ENCODE results near the gene PRSS1.

Gene PRSS1

GRCh38 chr7:142792593-142792992 lies 43.3 kb downstream of the PRSS1 start:
- no peak for DNase-seq (ENCODE audit: low read depth in 3 of 3, low spot score in 1 of 3)

- DNase-seq (ENCODE audit: low read depth in 3 of 3, low spot score in 1 of 3) = no peak
Measured at GRCh38 chr7:142793156-142793555, 43.9 kb downstream of the PRSS1 start.

- peak in 2 of 3 donors; percentile 42 to 55 for DNase-seq (ENCODE audit: low read depth in 3 of 3, low spot score in 1 of 3)
Measured at GRCh38 chr7:142795339-142795863, 46.1 kb downstream of the PRSS1 start.

- no peak for DNase-seq (ENCODE audit: low read depth in 3 of 3, low spot score in 1 of 3)
Measured at GRCh38 chr7:142796001-142796500, 46.8 kb downstream of the PRSS1 start.

GRCh38 chr7:142796501-142797390 lies 47.5 kb downstream of the PRSS1 start:
- DNase-seq (ENCODE audit: low read depth in 3 of 3, low spot score in 1 of 3) = no peak

- no peak for DNase-seq (ENCODE audit: low read depth in 3 of 3, low spot score in 1 of 3)
Measured at GRCh38 chr7:142797391-142798377, 48.4 kb downstream of the PRSS1 start.

- no peak for DNase-seq (ENCODE audit: low read depth in 3 of 3, low spot score in 1 of 3)
Measured at GRCh38 chr7:142798451-142799436, 49.5 kb downstream of the PRSS1 start.

GRCh38 chr7:142799437-142799835 lies 50.2 kb downstream of the PRSS1 start:
- DNase-seq (ENCODE audit: low read depth in 3 of 3, low spot score in 1 of 3) = no peak

GRCh38 chr7:142800088-142800487 lies 50.8 kb downstream of the PRSS1 start:
- DNase-seq (ENCODE audit: low read depth in 3 of 3, low spot score in 1 of 3) = no peak

GRCh38 chr7:142800699-142801260 lies 51.5 kb downstream of the PRSS1 start:
- no peak for DNase-seq (ENCODE audit: low read depth in 3 of 3, low spot score in 1 of 3)

- DNase-seq (ENCODE audit: low read depth in 3 of 3, low spot score in 1 of 3) = no peak
Measured at GRCh38 chr7:142801601-142802295, 52.5 kb downstream of the PRSS1 start.

- no peak for DNase-seq (ENCODE audit: low read depth in 3 of 3, low spot score in 1 of 3)
Measured at GRCh38 chr7:142802301-142802700, 53.0 kb downstream of the PRSS1 start.
